Panc1 (cell line): ENCODE measurements around the gene NFAM1. TPM values are rescaled to one million over a fixed set of nuclear protein-coding genes. Genes with fewer than 3 reads are reported as not detected.

Experiments
- ATAC-seq: fragments of 200-7000 bp; cut with Tn5 transposase; 2 replicates; pipeline ENCODE4 v1.9.1; 2020; ENCODE audit warnings: mild to moderate bottlenecking, moderate library complexity
- BruUV-seq: library from RNA; stranded (reverse); fragments of 400-500 nt; replicated peaks from 2 replicates; lab custom pipeline; 2021; lab: Mats Ljungman, UMichigan
- CTCF ChIA-PET: fragments of 300-600 bp; sonication (Branson Sonifier 250); formaldehyde crosslinking; loops from one replicate; lab custom pipeline; 2022; ENCODE audit warnings: antibody characterized with exemption; lab: Charles Lee
- POLR2A ChIA-PET: fragments of 300-600 bp; sonication (Branson Sonifier 250); formaldehyde crosslinking; loops from one replicate; lab custom pipeline; 2022; ENCODE audit warnings: antibody characterized with exemption; lab: Charles Lee
- DNase-seq: peaks from one replicate; pipeline ENCODE4 v3.0.0-alpha.2; 2010; ENCODE audit warnings: low read depth, low spot score
- H3K27ac ChIP-seq: 2 replicates; pipeline ENCODE4 v1.5.1; 2011; ENCODE audit warnings: mild to moderate bottlenecking, low read length, inconsistent platforms
- H3K27me3 ChIP-seq: fragments of 200-500 bp; sonication (Bioruptor generic); 2 replicates; pipeline ENCODE4 v1.6.0; 2014; ENCODE audit warnings: low read length, inconsistent platforms; ENCODE audit not compliant: control insufficient read depth, insufficient read depth
- H3K36me3 ChIP-seq: fragments of 200-500 bp; sonication (Bioruptor generic); 2 replicates; pipeline ENCODE4 v1.5.1; 2014; ENCODE audit warnings: inconsistent platforms, mild to moderate bottlenecking, low read length, moderate library complexity; ENCODE audit not compliant: control insufficient read depth, insufficient read depth
- H3K4me1 ChIP-seq: 2 replicates; pipeline ENCODE4 v1.5.1; 2011; ENCODE audit warnings: inconsistent platforms, mild to moderate bottlenecking, low read length, moderate library complexity; ENCODE audit not compliant: control insufficient read depth, insufficient read depth
- H3K4me3 ChIP-seq, 2 experiments: 2 replicates each; pipeline ENCODE4 v1.5.1; 2011 to 2012; ENCODE audit warnings: low read depth in 2 of 2, low read length in 2 of 2, mild to moderate bottlenecking in 2 of 2, inconsistent platforms in 1 of 2, moderate library complexity in 1 of 2
- H3K9me3 ChIP-seq: fragments of 200-500 bp; sonication (Bioruptor generic); 2 replicates; pipeline ENCODE4 v1.5.1; 2014; ENCODE audit warnings: low read depth, mild to moderate bottlenecking, inconsistent platforms, low read length, moderate library complexity; ENCODE audit not compliant: control insufficient read depth, insufficient read depth
- POLR2AphosphoS5 ChIP-seq: IDR thresholded peaks from 2 replicates; pipeline ENCODE4 v1.6.1; 2012; ENCODE audit warnings: mild to moderate bottlenecking, low read depth, low read length, moderate library complexity
- SIN3A ChIP-seq: IDR thresholded peaks from 2 replicates; pipeline ENCODE4 v1.6.1; 2012; ENCODE audit warnings: low read depth, mild to moderate bottlenecking, low read length, moderate library complexity, borderline replicate concordance; ENCODE audit not compliant: insufficient read depth
- TCF7L2 ChIP-seq: IDR thresholded peaks from 2 replicates; pipeline ENCODE4 v1.6.1; 2011; ENCODE audit warnings: mild to moderate bottlenecking, low read depth, low read length, inconsistent platforms
- in situ Hi-C: cut with HindIII; loops from 2 replicates; pipeline ENCODE4 v1.10.0; 2016; ENCODE audit warnings: low sequenced_read_pairs, low pct_unique_long_range_greater_than_20kb
- intact Hi-C: fragments of 100-400 bp; cut with micrococcal nuclease; formaldehyde crosslinking; loops from one replicate; pipeline ENCODE4 v1.10.0; 2022; ENCODE audit not compliant: unreplicated experiment
- total RNA-seq: library from RNA; stranded (reverse); gene quantifications from one replicate; pipeline ENCODE4 v1.2.1, GENCODE V29; 2021; ENCODE audit not compliant: unreplicated experiment
- TF ChIP-seq, protein P1 (sequence below), 2 experiments: IDR thresholded peaks; 2 replicates each; pipeline ENCODE4 v1.6.1; 2011 to 2012; ENCODE audit warnings: low read depth in 2 of 2, control low read depth in 1 of 2, low read length in 1 of 2, mild to moderate bottlenecking in 1 of 2, moderate library complexity in 1 of 2; ENCODE audit not compliant: insufficient read depth in 1 of 2
- TF ChIP-seq, protein P2 (sequence below): fragments of 450-650 bp; IDR thresholded peaks from 2 replicates; pipeline ENCODE4 v1.5.1; 2017; ENCODE audit warnings: mild to moderate bottlenecking

The NFAM1 gene
- total RNA-seq, 1 experiment from 2014 or later, result 0.41 TPM

DNA sequence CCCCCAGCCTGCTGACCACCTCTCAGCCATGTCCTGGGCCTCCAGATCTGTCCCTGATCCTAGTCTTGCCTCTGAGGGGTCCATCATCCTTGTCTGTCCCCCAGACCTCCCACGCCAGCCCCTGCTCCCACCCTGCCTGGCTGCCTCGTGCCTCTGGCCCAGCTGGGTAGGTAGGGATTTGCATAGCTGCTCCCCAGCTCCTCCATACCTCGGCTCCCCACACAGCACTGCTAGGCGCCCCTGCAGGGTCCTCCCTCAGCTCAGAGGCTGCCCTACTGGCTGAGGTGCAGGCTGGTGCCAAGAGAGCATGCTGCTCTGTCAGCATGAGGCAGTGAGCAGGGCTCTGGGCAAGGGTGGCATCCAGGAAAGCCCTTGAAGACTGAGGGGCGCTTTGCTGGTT lies 47.7 kb downstream of the NFAM1 start:
- intact Hi-C loops, result no loop called here
- TF ChIP-seq SIN3A (no peak), TCF7L2 (no peak), POLR2AphosphoS5 (no peak)
- TF ChIP-seq, protein P1, sequence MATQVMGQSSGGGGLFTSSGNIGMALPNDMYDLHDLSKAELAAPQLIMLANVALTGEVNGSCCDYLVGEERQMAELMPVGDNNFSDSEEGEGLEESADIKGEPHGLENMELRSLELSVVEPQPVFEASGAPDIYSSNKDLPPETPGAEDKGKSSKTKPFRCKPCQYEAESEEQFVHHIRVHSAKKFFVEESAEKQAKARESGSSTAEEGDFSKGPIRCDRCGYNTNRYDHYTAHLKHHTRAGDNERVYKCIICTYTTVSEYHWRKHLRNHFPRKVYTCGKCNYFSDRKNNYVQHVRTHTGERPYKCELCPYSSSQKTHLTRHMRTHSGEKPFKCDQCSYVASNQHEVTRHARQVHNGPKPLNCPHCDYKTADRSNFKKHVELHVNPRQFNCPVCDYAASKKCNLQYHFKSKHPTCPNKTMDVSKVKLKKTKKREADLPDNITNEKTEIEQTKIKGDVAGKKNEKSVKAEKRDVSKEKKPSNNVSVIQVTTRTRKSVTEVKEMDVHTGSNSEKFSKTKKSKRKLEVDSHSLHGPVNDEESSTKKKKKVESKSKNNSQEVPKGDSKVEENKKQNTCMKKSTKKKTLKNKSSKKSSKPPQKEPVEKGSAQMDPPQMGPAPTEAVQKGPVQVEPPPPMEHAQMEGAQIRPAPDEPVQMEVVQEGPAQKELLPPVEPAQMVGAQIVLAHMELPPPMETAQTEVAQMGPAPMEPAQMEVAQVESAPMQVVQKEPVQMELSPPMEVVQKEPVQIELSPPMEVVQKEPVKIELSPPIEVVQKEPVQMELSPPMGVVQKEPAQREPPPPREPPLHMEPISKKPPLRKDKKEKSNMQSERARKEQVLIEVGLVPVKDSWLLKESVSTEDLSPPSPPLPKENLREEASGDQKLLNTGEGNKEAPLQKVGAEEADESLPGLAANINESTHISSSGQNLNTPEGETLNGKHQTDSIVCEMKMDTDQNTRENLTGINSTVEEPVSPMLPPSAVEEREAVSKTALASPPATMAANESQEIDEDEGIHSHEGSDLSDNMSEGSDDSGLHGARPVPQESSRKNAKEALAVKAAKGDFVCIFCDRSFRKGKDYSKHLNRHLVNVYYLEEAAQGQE (IDR thresholded peaks at IDR 0.05; ENCODE audit: insufficient read depth in 1 of 2, low read depth in 2 of 2, low read length in 1 of 2), result no peak
- TF ChIP-seq, protein P2, sequence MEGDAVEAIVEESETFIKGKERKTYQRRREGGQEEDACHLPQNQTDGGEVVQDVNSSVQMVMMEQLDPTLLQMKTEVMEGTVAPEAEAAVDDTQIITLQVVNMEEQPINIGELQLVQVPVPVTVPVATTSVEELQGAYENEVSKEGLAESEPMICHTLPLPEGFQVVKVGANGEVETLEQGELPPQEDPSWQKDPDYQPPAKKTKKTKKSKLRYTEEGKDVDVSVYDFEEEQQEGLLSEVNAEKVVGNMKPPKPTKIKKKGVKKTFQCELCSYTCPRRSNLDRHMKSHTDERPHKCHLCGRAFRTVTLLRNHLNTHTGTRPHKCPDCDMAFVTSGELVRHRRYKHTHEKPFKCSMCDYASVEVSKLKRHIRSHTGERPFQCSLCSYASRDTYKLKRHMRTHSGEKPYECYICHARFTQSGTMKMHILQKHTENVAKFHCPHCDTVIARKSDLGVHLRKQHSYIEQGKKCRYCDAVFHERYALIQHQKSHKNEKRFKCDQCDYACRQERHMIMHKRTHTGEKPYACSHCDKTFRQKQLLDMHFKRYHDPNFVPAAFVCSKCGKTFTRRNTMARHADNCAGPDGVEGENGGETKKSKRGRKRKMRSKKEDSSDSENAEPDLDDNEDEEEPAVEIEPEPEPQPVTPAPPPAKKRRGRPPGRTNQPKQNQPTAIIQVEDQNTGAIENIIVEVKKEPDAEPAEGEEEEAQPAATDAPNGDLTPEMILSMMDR, result no peak
- no peak overlapping the region for H3K4me3 ChIP-seq
- DNase-seq (no peak), ATAC-seq (no peak)
- ChIA-PET POLR2A (interaction anchor here (0.6 kb wide), 1 partner anchor 1079 kb away, joined by 4 read pairs; no protein-coding TSS in a partner anchor), CTCF (interaction anchor here (0.5 kb wide), 1 partner anchor 124 kb away, joined by 5 read pairs; no protein-coding TSS in a partner anchor)
- no peaks in the 10 kb centered on the region for H3K36me3 ChIP-seq
- H3K27me3 ChIP-seq, result no peaks in the 10 kb centered on the region
- no peak overlapping the region for H3K27ac ChIP-seq
- in situ Hi-C loops, result no loop called here
- no peaks in the 10 kb centered on the region for H3K9me3 ChIP-seq
- BruUV-seq, result no TSS peak
- no peaks in the 10 kb centered on the region for H3K4me1 ChIP-seq

DNA sequence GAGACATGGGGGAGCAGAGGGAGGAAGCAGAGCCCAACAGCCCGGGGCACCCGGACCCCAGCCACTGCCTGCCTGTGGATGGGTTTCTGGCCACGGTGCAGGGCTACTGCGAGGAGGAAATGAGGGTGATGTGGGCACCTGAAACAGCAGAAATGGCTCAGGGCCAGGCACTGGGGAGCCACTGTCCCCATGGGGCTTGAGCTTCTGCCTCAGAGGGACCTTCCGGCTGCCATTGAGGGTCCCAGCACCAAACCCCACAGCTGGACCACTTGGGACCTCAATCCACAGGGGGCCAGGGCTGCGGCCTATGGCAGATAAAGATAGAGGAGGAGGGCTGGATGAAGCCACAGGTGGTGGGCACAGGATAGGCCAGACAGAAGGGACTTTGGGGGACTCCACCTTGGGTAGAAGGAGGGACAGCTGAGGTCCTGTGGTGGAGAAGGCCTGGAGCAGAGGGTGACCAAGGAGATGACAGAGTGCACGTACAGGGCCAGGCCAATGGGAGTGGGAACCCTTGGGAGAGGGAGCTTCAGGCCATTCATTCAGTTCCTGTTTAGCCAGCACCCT lies 48.3 kb downstream of the NFAM1 start:
- Histone ChIP-seq H3K4me3 (no peak overlapping the region), H3K27ac (no peak overlapping the region), H3K4me1 (no peaks in the 10 kb centered on the region), H3K36me3 (no peaks in the 10 kb centered on the region), H3K27me3 (no peaks in the 10 kb centered on the region), H3K9me3 (no peaks in the 10 kb centered on the region)
- BruUV-seq, result no TSS peak
- no peak for DNase-seq
- no peak for ATAC-seq
- intact Hi-C loops (no loop called here), in situ Hi-C loops (no loop called here)
- no peak for TF ChIP-seq POLR2AphosphoS5
- TF ChIP-seq, protein P2, result no peak
- TF ChIP-seq, protein P1 (IDR thresholded peaks at IDR 0.05; ENCODE audit: insufficient read depth in 1 of 2, low read depth in 2 of 2, low read length in 1 of 2), result no peak
- no peak for TF ChIP-seq SIN3A
- no peak for TF ChIP-seq TCF7L2
- ChIA-PET POLR2A (no interaction called here), CTCF (interaction anchor here (0.5 kb wide), 1 partner anchor 124 kb away, joined by 5 read pairs; no protein-coding TSS in a partner anchor)
